ENCODE data around the gene ANKRD28.

Gene ANKRD28

GRCh38 chr3:15794842-15795650, 2.7 kb downstream of the ANKRD28 start:
- no peak for DNase-seq (ENCODE audit: extremely low spot score)
- POLR2A ChIA-PET = no interaction called here
- CTCF ChIA-PET = interaction anchor here (1.9 to 2.8 kb wide), 2 partner anchors 16 to 19 kb away, joined by 4 to 8 read pairs; no protein-coding TSS in a partner anchor
- TF ChIP-seq, protein P1, sequence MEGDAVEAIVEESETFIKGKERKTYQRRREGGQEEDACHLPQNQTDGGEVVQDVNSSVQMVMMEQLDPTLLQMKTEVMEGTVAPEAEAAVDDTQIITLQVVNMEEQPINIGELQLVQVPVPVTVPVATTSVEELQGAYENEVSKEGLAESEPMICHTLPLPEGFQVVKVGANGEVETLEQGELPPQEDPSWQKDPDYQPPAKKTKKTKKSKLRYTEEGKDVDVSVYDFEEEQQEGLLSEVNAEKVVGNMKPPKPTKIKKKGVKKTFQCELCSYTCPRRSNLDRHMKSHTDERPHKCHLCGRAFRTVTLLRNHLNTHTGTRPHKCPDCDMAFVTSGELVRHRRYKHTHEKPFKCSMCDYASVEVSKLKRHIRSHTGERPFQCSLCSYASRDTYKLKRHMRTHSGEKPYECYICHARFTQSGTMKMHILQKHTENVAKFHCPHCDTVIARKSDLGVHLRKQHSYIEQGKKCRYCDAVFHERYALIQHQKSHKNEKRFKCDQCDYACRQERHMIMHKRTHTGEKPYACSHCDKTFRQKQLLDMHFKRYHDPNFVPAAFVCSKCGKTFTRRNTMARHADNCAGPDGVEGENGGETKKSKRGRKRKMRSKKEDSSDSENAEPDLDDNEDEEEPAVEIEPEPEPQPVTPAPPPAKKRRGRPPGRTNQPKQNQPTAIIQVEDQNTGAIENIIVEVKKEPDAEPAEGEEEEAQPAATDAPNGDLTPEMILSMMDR (IDR thresholded peaks at IDR 0.05; ENCODE audit: control extremely low read depth, extremely low read depth, low read depth, missing control alignments) = no peak

DNA sequence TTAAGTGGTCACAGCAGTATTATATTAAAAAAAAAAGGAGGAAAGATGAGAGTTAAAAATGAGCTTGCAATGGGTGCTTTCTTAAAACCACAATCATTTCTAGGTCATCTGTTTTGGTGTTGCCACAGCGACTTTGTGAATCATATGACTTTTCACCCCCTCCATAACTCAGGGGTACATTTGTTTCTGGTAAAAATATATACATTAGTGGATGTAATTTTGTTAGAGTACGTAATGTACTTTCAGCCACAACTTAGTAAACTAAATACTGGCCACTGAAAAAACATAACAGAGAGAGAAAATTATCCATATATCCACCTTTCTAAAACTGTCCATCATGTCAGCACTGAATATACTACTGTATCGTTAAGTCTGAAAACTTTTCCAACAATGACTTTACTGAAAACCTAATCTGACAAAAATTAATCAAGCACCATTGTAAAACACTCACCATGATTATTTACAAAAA, 3.4 kb downstream of the ANKRD28 start:
- TF ChIP-seq, protein P1 (IDR thresholded peaks at IDR 0.05; ENCODE audit: control extremely low read depth, extremely low read depth, low read depth, missing control alignments) = no peak
- no peak for DNase-seq (ENCODE audit: extremely low spot score)
- ChIA-PET CTCF (interaction anchor here (1.1 to 2.8 kb wide), 4 partner anchors 13 to 18 kb away, joined by 3 to 8 read pairs (median 4); no protein-coding TSS in a partner anchor), POLR2A (interaction anchor here (0.7 kb wide), 1 partner anchor 586 kb away, joined by 3 read pairs; no protein-coding TSS in a partner anchor)

GRCh38 chr3:15791525-15791924, 6.3 kb downstream of the ANKRD28 start:
- ChIA-PET CTCF (interaction anchor here (1.1 kb wide), 1 partner anchor 10 kb away, joined by 4 read pairs; no protein-coding TSS in a partner anchor), POLR2A (no interaction called here)
- TF ChIP-seq, protein P1 (IDR thresholded peaks at IDR 0.05; ENCODE audit: control extremely low read depth, extremely low read depth, low read depth, missing control alignments) = no peak
- DNase-seq (ENCODE audit: extremely low spot score) = no peak

- ChIA-PET POLR2A (interaction anchor here (1.0 to 1.3 kb wide), 2 partner anchors 9 to 10 kb away, joined by 4 to 9 read pairs; no protein-coding TSS in a partner anchor), CTCF (interaction anchor here (0.9 to 1.8 kb wide), 6 partner anchors 8 to 32 kb away, joined by 3 to 10 read pairs (median 3); partner anchors contain the start of gene ANKRD28)
- TF ChIP-seq, protein P1 (IDR thresholded peaks at IDR 0.05; ENCODE audit: control extremely low read depth, extremely low read depth, low read depth, missing control alignments) = no peak
- no peak for DNase-seq (ENCODE audit: extremely low spot score)
Measured at GRCh38 chr3:15787941-15788340, 9.8 kb downstream of the ANKRD28 start.

GRCh38 chr3:15787526-15787925, 10.3 kb downstream of the ANKRD28 start:
- DNase-seq (ENCODE audit: extremely low spot score) = no peak
- CTCF ChIA-PET = interaction anchor here (0.9 to 1.8 kb wide), 6 partner anchors 8 to 31 kb away, joined by 3 to 10 read pairs (median 3); partner anchors contain the start of gene ANKRD28
- POLR2A ChIA-PET = interaction anchor here (1.0 to 1.3 kb wide), 2 partner anchors 9 kb away, joined by 4 to 9 read pairs; no protein-coding TSS in a partner anchor
- TF ChIP-seq, protein P1 (IDR thresholded peaks at IDR 0.05; ENCODE audit: control extremely low read depth, extremely low read depth, low read depth, missing control alignments) = no peak

DNA sequence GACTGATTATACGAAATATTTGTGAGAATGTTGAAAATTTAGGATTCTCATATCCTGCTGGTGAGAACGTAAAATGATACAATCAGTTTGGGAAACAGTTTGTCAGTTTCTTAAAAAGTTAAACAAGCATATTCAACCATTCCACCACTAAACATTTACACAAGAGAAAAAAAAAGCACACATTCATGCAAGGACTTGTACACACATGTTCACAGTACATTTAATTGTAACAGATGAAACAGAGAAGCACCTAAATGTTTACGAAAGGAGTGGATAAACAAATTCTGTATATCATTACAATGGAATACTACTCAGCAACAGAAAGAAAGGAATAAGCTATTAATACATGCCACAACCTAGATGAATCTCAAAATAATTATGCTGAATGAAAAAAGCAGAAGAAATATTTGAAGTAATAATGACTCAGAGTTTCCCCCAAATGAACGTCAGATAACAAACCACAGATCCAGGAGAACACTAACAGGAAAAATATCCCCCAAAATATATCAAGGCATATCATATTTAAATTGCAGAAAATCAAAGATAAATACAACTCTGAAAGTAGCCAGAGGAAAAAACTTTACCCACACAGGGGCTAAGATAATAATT, 14.3 kb downstream of the ANKRD28 start:
- ChIA-PET CTCF (no interaction called here), POLR2A (no interaction called here)
- TF ChIP-seq, protein P1 (IDR thresholded peaks at IDR 0.05; ENCODE audit: control extremely low read depth, extremely low read depth, low read depth, missing control alignments) = no peak
- DNase-seq (ENCODE audit: extremely low spot score) = no peak

All from GM10248 (cell line).